Hepatocyte (in vitro differentiated cells): ENCODE measurements around the gene LILRA2.

ENCODE experiments used
- EZH2 ChIP-seq: fragments of 200-600 bp; sonication (generic); IDR thresholded peaks from 2 replicates; pipeline ENCODE4 v1.6.1; 2016; ENCODE audit warnings: antibody characterized with exemption, mild to moderate bottlenecking, borderline replicate concordance
- EZH2phosphoT487 ChIP-seq: fragments of 200-600 bp; sonication (generic); IDR thresholded peaks from one replicate; pipeline ENCODE4 v1.6.1; 2018; ENCODE audit warnings: antibody characterized with exemption, mild to moderate bottlenecking, low read depth, moderate library complexity; ENCODE audit not compliant: unreplicated experiment, severe bottlenecking
- TF ChIP-seq, protein P1 (sequence below): fragments of 200-600 bp; sonication (generic); IDR thresholded peaks from 2 replicates; pipeline ENCODE4 v1.5.1; 2016; ENCODE audit warnings: antibody characterized with exemption, mild to moderate bottlenecking; ENCODE audit not compliant: poor library complexity

DNA sequence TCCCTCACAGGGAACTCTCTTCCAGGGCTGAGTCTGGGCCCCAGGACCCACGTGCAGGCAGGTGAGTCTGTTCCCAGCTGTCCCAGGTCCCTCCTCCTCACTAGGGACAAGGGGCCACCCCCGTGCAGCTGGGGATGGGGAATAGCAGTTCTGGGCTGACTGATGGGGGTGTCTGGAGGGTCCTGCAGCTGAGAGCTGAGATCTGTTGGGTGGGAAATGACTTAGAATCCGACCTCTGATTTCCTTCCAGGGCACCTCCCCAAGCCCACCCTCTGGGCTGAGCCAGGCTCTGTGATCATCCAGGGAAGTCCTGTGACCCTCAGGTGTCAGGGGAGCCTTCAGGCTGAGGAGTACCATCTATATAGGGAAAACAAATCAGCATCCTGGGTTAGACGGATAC lies 461 bp downstream of the LILRA2 start:
- TF ChIP-seq, protein P1, sequence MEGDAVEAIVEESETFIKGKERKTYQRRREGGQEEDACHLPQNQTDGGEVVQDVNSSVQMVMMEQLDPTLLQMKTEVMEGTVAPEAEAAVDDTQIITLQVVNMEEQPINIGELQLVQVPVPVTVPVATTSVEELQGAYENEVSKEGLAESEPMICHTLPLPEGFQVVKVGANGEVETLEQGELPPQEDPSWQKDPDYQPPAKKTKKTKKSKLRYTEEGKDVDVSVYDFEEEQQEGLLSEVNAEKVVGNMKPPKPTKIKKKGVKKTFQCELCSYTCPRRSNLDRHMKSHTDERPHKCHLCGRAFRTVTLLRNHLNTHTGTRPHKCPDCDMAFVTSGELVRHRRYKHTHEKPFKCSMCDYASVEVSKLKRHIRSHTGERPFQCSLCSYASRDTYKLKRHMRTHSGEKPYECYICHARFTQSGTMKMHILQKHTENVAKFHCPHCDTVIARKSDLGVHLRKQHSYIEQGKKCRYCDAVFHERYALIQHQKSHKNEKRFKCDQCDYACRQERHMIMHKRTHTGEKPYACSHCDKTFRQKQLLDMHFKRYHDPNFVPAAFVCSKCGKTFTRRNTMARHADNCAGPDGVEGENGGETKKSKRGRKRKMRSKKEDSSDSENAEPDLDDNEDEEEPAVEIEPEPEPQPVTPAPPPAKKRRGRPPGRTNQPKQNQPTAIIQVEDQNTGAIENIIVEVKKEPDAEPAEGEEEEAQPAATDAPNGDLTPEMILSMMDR: no peak
- TF ChIP-seq EZH2 (no peak), EZH2phosphoT487 (no peak)
